GM13976 (cell line): Measurements from ENCODE around the gene NEUROD6.

Source experiments
- DNase-seq: peaks from one replicate; pipeline ENCODE4 v3.0.0; 2012; ENCODE audit warnings: low spot score
- in situ Hi-C: fragments of 300-500 bp; cut with MboI; formaldehyde crosslinking; loops from one replicate; pipeline ENCODE4 v1.12.0; 2022; ENCODE audit warnings: low sequenced_read_pairs, mixed read lengths, inconsistent platforms; ENCODE audit not compliant: unreplicated experiment
- TF ChIP-seq, protein P1 (sequence below): IDR thresholded peaks from 2 replicates; pipeline ENCODE4 v1.5.1; 2012; ENCODE audit warnings: borderline replicate concordance, mild to moderate bottlenecking; ENCODE audit not compliant: insufficient read depth; ENCODE audit errors: extremely low read depth, missing control alignments, control extremely low read depth

The NEUROD6 gene

DNA sequence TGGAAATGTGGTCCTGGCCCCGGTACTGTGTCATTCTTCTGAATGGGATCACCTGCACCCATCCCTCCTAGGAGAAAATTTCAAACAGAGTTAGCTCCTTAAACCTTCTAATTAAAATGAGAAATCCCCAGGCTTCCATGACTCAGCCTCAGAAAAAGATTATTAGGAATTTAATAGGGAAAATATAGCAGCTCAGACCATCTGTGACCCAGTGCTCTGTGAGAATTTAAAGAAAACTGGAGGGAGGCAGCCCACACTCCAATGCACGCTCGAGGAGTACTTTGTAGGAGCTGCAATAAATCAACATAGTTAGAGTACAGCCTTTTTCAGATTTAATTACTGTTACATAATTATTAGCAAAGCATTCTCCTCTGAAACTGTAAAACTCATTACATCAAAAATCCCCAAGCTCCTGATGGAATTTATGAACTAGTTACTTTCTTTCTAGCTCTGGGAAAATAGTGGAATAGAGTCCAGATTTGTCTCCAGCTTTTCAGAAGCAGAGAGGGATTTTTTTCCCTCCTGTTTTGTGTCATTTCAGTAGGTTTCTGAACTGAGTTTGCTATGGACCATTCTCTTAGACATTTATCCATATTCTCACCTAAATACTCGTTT lies 30.1 kb downstream of the NEUROD6 start:
- TF ChIP-seq, protein P1, sequence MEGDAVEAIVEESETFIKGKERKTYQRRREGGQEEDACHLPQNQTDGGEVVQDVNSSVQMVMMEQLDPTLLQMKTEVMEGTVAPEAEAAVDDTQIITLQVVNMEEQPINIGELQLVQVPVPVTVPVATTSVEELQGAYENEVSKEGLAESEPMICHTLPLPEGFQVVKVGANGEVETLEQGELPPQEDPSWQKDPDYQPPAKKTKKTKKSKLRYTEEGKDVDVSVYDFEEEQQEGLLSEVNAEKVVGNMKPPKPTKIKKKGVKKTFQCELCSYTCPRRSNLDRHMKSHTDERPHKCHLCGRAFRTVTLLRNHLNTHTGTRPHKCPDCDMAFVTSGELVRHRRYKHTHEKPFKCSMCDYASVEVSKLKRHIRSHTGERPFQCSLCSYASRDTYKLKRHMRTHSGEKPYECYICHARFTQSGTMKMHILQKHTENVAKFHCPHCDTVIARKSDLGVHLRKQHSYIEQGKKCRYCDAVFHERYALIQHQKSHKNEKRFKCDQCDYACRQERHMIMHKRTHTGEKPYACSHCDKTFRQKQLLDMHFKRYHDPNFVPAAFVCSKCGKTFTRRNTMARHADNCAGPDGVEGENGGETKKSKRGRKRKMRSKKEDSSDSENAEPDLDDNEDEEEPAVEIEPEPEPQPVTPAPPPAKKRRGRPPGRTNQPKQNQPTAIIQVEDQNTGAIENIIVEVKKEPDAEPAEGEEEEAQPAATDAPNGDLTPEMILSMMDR, result no peak
- DNase-seq, result no peak
- in situ Hi-C loops, result no loop called here

DNA sequence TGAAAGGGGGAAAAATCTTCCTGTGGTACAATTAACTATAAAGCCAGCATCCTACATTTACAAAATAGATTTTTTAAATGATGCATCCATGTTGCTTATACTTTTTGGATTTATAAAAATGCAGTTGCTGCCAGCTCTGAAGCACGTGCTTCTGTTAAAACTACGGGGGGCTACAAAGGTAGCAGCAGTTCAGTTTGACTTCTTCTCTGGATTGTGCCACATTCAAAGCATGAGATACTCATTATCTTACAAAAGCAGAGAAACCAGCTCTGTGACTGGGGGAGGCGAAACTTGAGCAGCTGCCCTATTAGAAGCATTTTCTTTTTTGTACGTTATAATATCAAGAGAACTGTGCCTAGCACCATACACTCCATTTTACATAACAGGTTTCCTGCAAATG lies 31.1 kb downstream of the NEUROD6 start:
- TF ChIP-seq, protein P1, result no peak
- no peak for DNase-seq
- in situ Hi-C loops, result no loop called here

DNA sequence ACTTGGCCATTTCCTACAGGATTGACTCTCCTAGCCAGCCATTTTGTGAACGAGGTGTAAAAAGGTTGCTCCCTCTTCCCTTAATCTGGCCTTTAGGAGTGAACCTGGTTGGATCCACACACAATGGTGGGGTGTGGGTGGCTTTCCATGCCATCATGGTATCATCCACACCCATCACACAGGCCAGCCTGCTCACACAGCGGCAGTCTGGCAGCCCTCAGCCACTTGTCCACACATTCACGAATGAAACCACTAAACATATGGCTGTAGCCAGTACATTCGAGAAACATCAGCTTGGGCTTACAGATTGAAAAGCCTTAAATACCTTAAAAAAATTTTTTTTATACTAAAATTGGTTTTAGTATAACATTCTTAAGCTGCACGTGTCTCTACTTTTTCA lies 31.9 kb downstream of the NEUROD6 start:
- DNase-seq, result no peak
- in situ Hi-C loops, result no loop called here
- TF ChIP-seq, protein P1, result no peak

DNA sequence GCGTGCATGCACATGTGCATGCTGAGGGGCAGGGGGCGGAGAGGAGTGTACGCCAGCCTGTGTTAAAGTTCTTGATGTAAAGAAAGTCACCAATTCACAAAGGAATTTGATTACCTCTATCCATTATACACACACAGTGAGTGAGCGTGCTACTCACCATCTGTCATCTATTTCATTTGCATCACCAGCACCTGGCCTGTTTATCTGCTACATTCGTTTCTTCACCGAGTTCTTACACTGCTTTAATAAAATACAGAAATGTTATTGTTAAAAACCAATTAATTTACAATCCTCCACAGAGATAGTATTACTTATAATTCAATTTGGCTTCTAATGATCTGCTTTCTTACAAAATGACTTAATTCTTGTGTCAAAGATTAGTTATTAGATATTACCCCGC lies 32.6 kb downstream of the NEUROD6 start:
- in situ Hi-C loops, result no loop called here
- no peak for DNase-seq
- TF ChIP-seq, protein P1, result no peak

DNA sequence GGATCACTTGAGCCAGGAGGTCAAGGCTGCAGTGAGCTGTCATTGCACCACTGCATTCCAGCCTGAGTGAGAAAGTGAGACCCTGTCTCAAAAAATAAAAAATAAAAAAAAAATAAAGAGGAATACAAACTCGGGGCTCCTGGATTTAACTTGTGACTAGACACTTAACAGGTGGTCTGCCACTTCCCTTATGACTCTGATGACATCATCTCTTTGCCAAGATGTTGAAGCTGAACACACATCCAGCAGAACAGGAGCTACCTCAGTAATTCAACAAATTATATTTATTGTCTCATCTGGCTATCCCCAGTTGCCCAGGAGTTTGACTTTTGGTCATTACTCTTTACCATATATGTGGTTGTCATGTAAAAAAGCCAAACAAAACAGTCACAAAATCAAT lies 35.3 kb downstream of the NEUROD6 start:
- in situ Hi-C loops, result no loop called here
- DNase-seq, result no peak

DNA sequence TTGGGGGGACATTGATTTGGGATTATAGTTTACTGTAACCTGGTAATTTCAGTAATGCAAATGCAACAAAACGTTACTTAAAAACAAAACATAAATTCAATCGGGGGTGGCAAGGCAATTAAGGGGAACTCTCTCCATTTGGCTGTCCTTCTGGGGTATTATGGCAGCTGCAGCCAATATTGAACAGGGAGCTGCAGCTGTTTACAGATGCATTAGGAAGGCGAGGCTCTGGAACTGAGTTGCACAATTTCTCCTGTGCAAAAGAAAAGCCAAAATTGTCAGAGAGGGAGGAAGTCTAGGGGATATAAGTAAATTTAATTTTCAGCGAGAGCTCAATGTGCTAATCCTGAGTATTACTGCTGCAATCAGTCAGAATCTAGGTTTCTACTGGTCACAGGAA lies 36.1 kb downstream of the NEUROD6 start:
- DNase-seq, result no peak
- TF ChIP-seq, protein P1, result no peak
- in situ Hi-C loops, result no loop called here

More for the DNA sequence above, 35.3 kb downstream of the NEUROD6 start:
- TF ChIP-seq, protein P1, result no peak
